ENCODE data around the gene SFR1. TPM values are rescaled to one million over a fixed set of nuclear protein-coding genes. Genes with fewer than 3 reads are reported as not detected.

Gene SFR1
- total and polyA plus RNA-seq, 8 donors: 9.2 to 11.3 (median 10.1) TPM

- intact Hi-C loops (cut with DNase I): no loop called here
- Histone ChIP-seq H3K27me3 (no peaks in the 10 kb centered on the region), H3K9me3 (no peaks in the 10 kb centered on the region), H3K4me3 (no peak overlapping the region), H3K27ac (no peak overlapping the region), H3K4me1 (no peaks in the 10 kb centered on the region), H3K36me3 (no peaks in the 10 kb centered on the region)
- ATAC-seq (no peak), DNase-seq (no peak)
- no peak for TF ChIP-seq CTCF (IDR thresholded peaks at IDR 0.05)
Observed at GRCh38 chr10:104101902-104102301, 20.1 kb upstream of the SFR1 start.

- H3K9me3 ChIP-seq: no peaks in the 10 kb centered on the region
- H3K27ac ChIP-seq: no peak overlapping the region
- no peak overlapping the region for H3K4me3 ChIP-seq
- no peaks in the 10 kb centered on the region for H3K27me3 ChIP-seq
- no peak for TF ChIP-seq CTCF (IDR thresholded peaks at IDR 0.05)
- no peak for DNase-seq
- H3K4me1 ChIP-seq: no peaks in the 10 kb centered on the region
- no peaks in the 10 kb centered on the region for H3K36me3 ChIP-seq
- intact Hi-C loops (cut with DNase I): no loop called here
- no peak for ATAC-seq
Observed at GRCh38 chr10:104103956-104104355, 18.0 kb upstream of the SFR1 start.

- DNase-seq: no peak
- no peaks in the 10 kb centered on the region for H3K27me3 ChIP-seq
- no peaks in the 10 kb centered on the region for H3K9me3 ChIP-seq
- no peak for ATAC-seq
- no peak overlapping the region for H3K4me3 ChIP-seq
- no peaks in the 10 kb centered on the region for H3K36me3 ChIP-seq
- no peak overlapping the region for H3K27ac ChIP-seq
- no peaks in the 10 kb centered on the region for H3K4me1 ChIP-seq
- intact Hi-C loops (cut with DNase I): no loop called here
- TF ChIP-seq CTCF (IDR thresholded peaks at IDR 0.05): no peak
Observed at GRCh38 chr10:104104418-104104817, 17.6 kb upstream of the SFR1 start.

- Histone ChIP-seq H3K9me3 (no peaks in the 10 kb centered on the region), H3K36me3 (no peaks in the 10 kb centered on the region), H3K4me1 (no peaks in the 10 kb centered on the region), H3K27ac (no peak overlapping the region), H3K27me3 (no peaks in the 10 kb centered on the region), H3K4me3 (no peak overlapping the region)
- intact Hi-C loops (cut with DNase I): no loop called here
- ATAC-seq (no peak), DNase-seq (no peak)
- TF ChIP-seq CTCF (IDR thresholded peaks at IDR 0.05): no peak
Observed at GRCh38 chr10:104104926-104105325, 17.0 kb upstream of the SFR1 start.

GRCh38 chr10:104109908-104110662, 11.9 kb upstream of the SFR1 start:
- DNase-seq (no peak), ATAC-seq (peak; percentile 18)
- Histone ChIP-seq H3K9me3 (no peaks in the 10 kb centered on the region), H3K36me3 (no peaks in the 10 kb centered on the region), H3K27ac (no peak overlapping the region), H3K27me3 (no peaks in the 10 kb centered on the region), H3K4me1 (no peaks in the 10 kb centered on the region), H3K4me3 (no peak overlapping the region)
- intact Hi-C loops (cut with DNase I): no loop called here
- TF ChIP-seq CTCF (IDR thresholded peaks at IDR 0.05): no peak

Measured in left lung (tissue), 10 donors.